ENCODE data around the gene OSGIN1. TPM values are rescaled to one million over a fixed set of nuclear protein-coding genes. Genes with fewer than 3 reads are reported as not detected.

OSGIN1 gene
- total RNA-seq, 1 donor from 2014 or later = 30.9 TPM

GRCh38 chr16:83925957-83926725, 26.9 kb upstream of the OSGIN1 start:
- DNase-seq (ENCODE audit: low spot score) = no peak

- DNase-seq (ENCODE audit: low spot score) = no peak
Observed at GRCh38 chr16:83926726-83927397, 26.2 kb upstream of the OSGIN1 start.

- no peak for DNase-seq (ENCODE audit: low spot score)
Observed at GRCh38 chr16:83928341-83929055, 24.5 kb upstream of the OSGIN1 start.

DNA sequence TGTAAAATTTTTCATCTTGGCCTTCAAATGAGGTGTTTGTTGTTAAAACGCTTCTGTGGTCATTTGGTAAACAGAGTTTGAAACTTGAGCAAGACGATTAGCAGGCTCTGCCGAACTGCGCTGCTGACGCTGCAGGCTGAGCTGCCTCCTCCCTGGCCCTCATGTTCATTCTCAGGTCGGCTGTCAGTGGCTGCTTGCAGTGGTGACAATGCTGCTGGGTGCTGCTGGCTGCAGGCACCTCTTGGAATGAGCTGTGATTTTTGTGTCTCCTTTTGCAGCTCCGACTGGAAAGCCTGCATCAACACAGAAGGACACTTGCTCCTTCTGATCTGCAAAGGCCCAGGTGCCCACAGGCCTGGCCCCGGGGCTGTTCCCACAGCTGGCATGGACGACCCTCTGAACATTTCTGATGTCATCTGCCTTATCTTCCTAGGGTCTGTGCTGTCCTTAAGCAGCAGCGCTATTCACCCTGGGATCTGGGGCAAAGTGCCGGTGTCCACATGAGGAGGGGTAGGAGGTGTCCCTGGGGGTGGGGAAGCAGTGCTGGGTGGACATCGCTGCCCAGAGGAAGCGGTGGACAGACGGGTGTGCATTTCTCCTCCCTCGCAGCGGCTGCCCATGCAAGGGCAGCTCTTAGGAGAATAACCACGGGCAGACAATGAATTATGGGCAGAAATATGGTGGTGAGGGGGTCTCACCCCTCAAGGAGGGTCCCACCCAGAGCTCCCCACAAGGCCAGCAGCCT, 23.1 kb upstream of the OSGIN1 start:
- DNase-seq (ENCODE audit: low spot score) = no peak

DNA sequence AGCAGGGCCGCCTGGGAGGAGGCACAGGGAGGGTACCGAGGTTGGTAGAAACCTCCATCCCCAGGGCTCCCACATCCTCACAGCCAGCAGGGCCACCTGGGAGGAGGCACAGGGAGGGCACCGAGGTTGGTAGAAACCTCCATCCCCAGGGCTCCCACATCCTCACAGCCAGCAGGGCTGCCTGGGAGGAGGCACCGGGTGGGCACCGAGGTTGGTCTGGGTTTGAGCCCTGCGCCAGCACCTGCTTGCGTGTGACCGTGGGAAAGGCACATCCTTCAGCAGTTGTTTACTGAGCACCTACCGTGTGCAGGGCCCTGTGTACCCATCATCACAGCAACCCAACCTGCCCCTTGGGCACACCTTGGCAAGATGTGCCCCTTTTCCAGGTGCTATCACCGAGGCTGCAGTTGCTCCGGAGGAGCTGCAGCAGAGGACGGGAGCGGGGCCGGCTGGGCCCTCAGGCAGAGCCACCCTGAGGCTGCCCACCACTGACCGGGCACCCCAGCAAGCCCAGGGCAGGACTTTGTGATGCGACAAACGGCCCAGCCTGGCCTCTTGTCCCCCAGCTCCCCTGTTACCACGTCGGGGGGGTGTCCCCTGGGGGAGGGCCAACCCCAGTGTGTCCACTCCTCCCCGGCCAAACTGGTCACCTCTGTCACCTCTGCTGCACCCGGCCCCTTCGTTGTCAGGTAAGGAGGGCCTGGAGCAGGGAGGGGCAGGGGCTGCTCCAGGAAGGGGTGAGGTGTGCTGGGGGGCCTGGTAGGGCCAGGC, 22.1 kb upstream of the OSGIN1 start:
- DNase-seq (ENCODE audit: low spot score) = no peak

- DNase-seq (ENCODE audit: low spot score) = no peak
Observed at GRCh38 chr16:83931556-83931955, 21.5 kb upstream of the OSGIN1 start.

GRCh38 chr16:83932304-83932703, 20.7 kb upstream of the OSGIN1 start:
- no peak for DNase-seq (ENCODE audit: low spot score)

DNA sequence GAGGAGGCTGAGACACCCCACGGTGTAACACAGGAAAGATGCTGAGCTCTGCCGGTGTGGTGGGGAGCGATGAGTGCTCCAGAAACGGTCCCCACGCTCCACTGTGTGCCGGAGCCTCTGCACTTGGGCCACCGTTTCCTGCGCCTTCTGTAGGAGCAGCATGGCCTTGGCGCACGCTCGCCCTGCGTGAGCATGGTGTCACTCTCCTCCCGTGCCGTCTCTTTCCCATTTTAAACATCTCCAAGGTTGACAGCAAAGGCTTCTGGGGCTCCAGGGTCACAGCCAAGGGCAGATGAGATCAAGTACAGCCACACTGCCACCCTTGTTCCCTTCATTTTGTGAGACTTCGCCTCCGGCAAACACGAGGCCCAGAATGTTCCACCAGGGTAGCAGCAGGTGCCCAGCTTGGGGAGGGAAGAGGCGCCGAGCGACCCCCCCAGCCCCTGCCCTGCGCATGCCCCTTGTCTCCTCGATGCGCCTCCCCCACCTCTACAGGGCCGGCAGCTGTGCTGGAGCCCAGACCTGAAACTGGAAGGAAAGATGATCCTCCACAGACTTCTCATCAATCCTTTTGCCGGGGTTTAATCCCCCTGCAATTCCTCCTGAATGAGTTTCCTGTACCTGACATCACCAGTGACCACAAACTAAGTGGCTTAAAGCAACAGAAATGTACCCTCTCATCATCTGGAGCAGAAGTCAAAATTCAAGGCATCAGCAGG, 19.9 kb upstream of the OSGIN1 start:
- DNase-seq (ENCODE audit: low spot score) = no peak

DNA sequence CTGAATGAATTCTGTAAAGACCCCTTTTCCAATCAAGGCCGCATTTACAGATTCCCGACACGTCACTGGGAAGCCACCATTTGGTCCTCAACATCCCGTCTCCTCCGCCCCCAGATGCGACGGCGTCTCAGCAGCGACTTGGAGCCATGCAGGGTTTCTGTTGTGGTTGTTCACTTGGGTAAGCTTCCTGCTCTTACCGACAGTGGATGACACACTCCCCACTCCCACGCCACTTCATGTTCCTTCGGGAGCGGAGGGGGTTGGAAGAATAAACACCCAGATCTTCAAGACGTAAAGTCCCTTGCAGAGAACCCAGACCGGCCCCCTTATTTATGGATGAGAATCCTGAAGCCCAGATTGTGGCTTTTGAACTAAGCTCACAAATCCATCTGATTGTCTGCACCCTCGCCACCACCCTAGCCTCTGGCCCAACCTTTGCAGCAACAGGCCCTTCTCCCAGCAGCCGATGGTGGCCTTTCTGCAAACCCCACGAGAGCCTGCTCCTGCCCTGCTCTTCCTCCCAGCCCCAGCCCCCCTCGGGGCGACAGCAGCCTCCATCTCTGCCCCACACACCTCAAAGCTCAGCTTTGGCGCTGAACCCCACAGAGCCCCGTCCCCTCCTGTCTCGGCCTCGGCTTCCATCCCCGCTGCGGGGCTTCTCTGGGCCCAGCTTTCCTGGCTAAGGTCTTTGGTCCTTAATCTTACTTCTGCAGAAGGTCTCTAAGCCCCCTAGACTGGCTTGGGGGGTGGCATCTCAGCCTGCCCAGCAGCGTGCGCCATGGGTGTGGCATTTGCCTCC, 19.0 kb upstream of the OSGIN1 start:
- no peak for DNase-seq (ENCODE audit: low spot score)

DNA sequence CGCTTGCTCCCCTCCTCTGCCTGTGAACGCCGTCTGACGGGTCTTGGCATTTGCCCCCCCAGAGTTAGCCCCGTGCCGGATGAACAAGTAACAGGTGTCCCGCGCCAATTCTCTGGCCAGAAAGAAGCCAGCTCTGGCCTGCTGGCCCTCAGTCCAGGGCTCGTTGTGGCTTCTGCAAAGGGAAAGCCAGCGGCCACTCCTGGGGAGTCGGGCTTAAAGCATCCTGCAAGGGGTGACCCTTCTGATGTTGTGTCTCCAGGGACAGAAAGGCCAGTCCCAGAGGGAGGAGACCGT, 18.4 kb upstream of the OSGIN1 start:
- DNase-seq (ENCODE audit: low spot score) = no peak

GRCh38 chr16:83935005-83935857, 17.8 kb upstream of the OSGIN1 start:
- no peak for DNase-seq (ENCODE audit: low spot score)

GRCh38 chr16:83935858-83936255, 17.2 kb upstream of the OSGIN1 start:
- DNase-seq (ENCODE audit: low spot score) = no peak

DNA sequence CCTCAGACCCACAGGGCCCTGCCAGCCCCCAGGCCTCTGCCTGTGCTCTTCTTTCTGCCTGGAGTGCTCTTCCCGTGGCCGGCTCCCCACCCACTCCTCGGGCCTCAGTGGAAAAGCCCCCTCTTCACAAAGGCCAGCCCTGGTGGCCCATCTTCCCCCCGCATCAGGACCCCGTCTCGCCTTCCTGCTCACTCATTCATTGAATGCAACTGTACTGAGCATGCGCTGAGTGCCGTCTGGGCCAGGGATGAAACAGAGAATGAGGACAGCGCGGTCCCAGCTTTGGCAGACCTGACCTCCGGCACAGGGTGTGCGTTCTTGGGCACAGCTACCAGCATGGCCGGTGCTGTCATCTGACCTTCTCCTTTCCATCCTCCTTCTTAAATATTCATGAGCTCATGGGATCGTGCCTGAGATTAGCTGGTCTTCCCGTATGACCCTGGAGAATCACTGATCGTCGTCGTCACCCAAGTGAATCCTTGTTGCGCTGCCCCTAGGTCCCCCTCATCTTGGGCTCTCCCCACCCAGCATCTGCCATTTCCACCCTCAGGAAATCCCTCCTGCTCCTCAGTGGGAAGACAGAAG, 16.4 kb upstream of the OSGIN1 start:
- DNase-seq (ENCODE audit: low spot score) = no peak

GRCh38 chr16:83937267-83937666, 15.8 kb upstream of the OSGIN1 start:
- no peak for DNase-seq (ENCODE audit: low spot score)

GRCh38 chr16:83937922-83938885, 14.8 kb upstream of the OSGIN1 start:
- DNase-seq (ENCODE audit: low spot score) = no peak

DNA sequence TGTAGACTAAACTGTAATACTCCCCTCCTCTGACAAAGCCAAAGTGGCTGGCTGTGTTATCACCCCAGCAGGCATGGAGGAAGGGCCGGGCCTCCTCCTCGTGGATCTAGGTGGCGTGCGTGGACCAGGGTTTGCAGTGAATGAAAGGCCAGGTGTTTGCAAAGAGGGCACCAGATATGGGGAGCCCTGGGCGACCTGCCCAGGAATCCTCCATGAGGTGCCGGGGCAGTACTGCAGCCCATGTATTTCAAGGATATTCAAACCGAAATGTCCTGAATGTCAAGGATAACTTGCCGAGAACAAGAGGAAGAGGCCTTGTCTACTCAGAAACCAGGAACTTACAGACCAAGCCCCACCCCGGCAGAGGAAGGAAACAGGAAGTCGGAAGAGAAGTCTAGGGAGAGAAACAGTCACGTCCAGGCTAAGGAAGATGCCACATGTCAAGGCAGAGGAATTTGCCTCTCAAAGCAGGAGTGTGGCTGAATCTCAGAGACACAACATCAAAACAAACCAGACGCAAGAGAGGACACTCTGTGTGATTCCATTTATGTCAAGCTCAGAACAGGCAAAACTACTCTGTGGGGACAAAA, 13.7 kb upstream of the OSGIN1 start:
- no peak for DNase-seq (ENCODE audit: low spot score)

- no peak for DNase-seq (ENCODE audit: low spot score)
Observed at GRCh38 chr16:83940119-83940518, 12.9 kb upstream of the OSGIN1 start.

Measured in mesenteric fat pad (tissue), 1 donor.